B cell (primary cell): ENCODE measurements around the gene E2F3. TPM values are rescaled to one million over a fixed set of nuclear protein-coding genes. Genes with fewer than 3 reads are reported as not detected.

ENCODE experiments used
- ATAC-seq: fragments of 200-7000 bp; cut with Tn5 transposase; one replicate; pipeline ENCODE4 v1.10.0; 2021; ENCODE audit warnings: low read depth, mild to moderate bottlenecking, moderate number of reproducible peaks, moderate library complexity
- CTCF ChIA-PET: fragments of 350-600 bp; sonication (Branson Sonifier 250); formaldehyde crosslinking; loops from one replicate; lab custom pipeline; 2021; ENCODE audit warnings: antibody characterized with exemption, inconsistent platforms; lab: Charles Lee
- POLR2A ChIA-PET: fragments of 350-600 bp; sonication (Branson Sonifier 250); formaldehyde crosslinking; loops from one replicate; lab custom pipeline; 2021; ENCODE audit warnings: antibody characterized with exemption; lab: Charles Lee
- DNase-seq: peaks from one replicate; pipeline ENCODE4 v3.0.0; 2013
- H2AFZ ChIP-seq: 2 replicates; pipeline ENCODE4 v1.6.1; 2012; ENCODE audit warnings: mild to moderate bottlenecking, low read depth, low read length; ENCODE audit not compliant: insufficient read depth, poor library complexity, severe bottlenecking
- H3K27ac ChIP-seq, 2 donors: 1 replicate in 1 of 2; 2 replicates in 1 of 2; pipeline ENCODE4 v1.5.1; 2012 to 2013; ENCODE audit warnings: low read length in 2 of 2, mild to moderate bottlenecking in 2 of 2, moderate library complexity in 1 of 2
- H3K27me3 ChIP-seq, 4 experiments: fragments of 200-600 bp in 1 of 4; sonication (generic) in 1 of 4; replicated peaks in 1 of 4; 1 replicate in 2 of 4; 2 replicates in 2 of 4; pipeline versions ENCODE4 v1.6.1 to v1.7.0; 2013 to 2016; ENCODE audit warnings: low read length in 3 of 4, mild to moderate bottlenecking in 2 of 4, mixed read lengths in 1 of 4, moderate library complexity in 1 of 4; ENCODE audit not compliant: insufficient read depth in 4 of 4, control insufficient read depth in 3 of 4; ENCODE audit errors: control extremely low read depth in 1 of 4
- H3K36me3 ChIP-seq, 2 experiments: replicated peaks in 1 of 2; 1 replicate in 1 of 2; 2 replicates in 1 of 2; pipeline versions ENCODE4 v1.6.1 to v1.7.1; 2013; ENCODE audit warnings: low read length in 1 of 2; ENCODE audit not compliant: insufficient read depth in 2 of 2, control insufficient read depth in 1 of 2; ENCODE audit errors: control extremely low read depth in 1 of 2, extremely low read depth in 1 of 2
- H3K4me1 ChIP-seq, 2 donors: fragments of 200-600 bp in 1 of 2; sonication (generic) in 1 of 2; 1 replicate in 1 of 2; 2 replicates in 1 of 2; pipeline versions ENCODE4 v1.5.1 to v1.6.1; 2013 to 2017; ENCODE audit warnings: low read length in 2 of 2; ENCODE audit not compliant: control insufficient read depth in 2 of 2, insufficient read depth in 2 of 2
- H3K4me2 ChIP-seq: replicated peaks from 2 replicates; pipeline ENCODE3; 2012; ENCODE audit warnings: mild to moderate bottlenecking, low read depth, low read length; ENCODE audit not compliant: poor library complexity, severe bottlenecking
- H3K4me3 ChIP-seq, 5 experiments: fragments of 200-600 bp in 1 of 5; sonication (generic) in 1 of 5; 1 replicate in 3 of 5; 2 replicates in 2 of 5; pipeline versions ENCODE4 v1.5.1 to v1.7.0; 2011 to 2016; ENCODE audit warnings: low read length in 4 of 5, mild to moderate bottlenecking in 4 of 5, low read depth in 2 of 5, control low read depth in 1 of 5, moderate library complexity in 1 of 5; ENCODE audit not compliant: insufficient read depth in 1 of 5; ENCODE audit errors: control extremely low read depth in 1 of 5, extremely low read depth in 1 of 5
- H3K79me2 ChIP-seq: fragments of 200-600 bp; sonication (generic); one replicate; pipeline ENCODE4 v1.6.0; 2016; ENCODE audit warnings: low read length; ENCODE audit not compliant: control insufficient read depth, insufficient read depth
- H3K9ac ChIP-seq: fragments of 200-600 bp; sonication (generic); 2 replicates; pipeline ENCODE4 v1.6.1; 2017; ENCODE audit warnings: mild to moderate bottlenecking, low read length, moderate library complexity
- H3K9me3 ChIP-seq, 3 donors: one replicate each; pipeline versions ENCODE4 v1.6.1 to v1.7.1; 2013; ENCODE audit warnings: low read length in 2 of 3; ENCODE audit not compliant: control insufficient read depth in 2 of 3, insufficient read depth in 1 of 3; ENCODE audit errors: control extremely low read depth in 1 of 3
- H4K20me1 ChIP-seq: 2 replicates; pipeline ENCODE4 v1.6.0; 2012; ENCODE audit warnings: mild to moderate bottlenecking, low read length; ENCODE audit not compliant: insufficient read depth, control insufficient read depth, poor library complexity, severe bottlenecking
- H3K27ac Mint-ChIP-seq: one replicate; pipeline ENCODE4 v1.8.0; 2021; ENCODE audit warnings: mixed read lengths
- H3K27me3 Mint-ChIP-seq: one replicate; pipeline ENCODE4 v1.8.0; 2021; ENCODE audit warnings: mixed read lengths
- H3K4me1 Mint-ChIP-seq: one replicate; pipeline ENCODE4 v1.8.0; 2021; ENCODE audit warnings: mixed read lengths
- H3K4me3 Mint-ChIP-seq: one replicate; pipeline ENCODE4 v1.8.0; 2021; ENCODE audit warnings: mixed read lengths
- H3K9me3 Mint-ChIP-seq: one replicate; pipeline ENCODE4 v1.8.0; 2022; ENCODE audit warnings: mixed read lengths; ENCODE audit not compliant: insufficient read depth
- EZH2 ChIP-seq: IDR thresholded peaks from 2 replicates; pipeline ENCODE4 v1.6.1; 2012; ENCODE audit warnings: borderline replicate concordance, low read depth, mild to moderate bottlenecking, moderate library complexity, low read length; ENCODE audit not compliant: insufficient read depth, poor library complexity, severe bottlenecking
- WGBS: methylation state at CpG from one replicate; pipeline ENCODE4 v1.1.5; 2013; ENCODE audit warnings: missing lambda C conversion rate; ENCODE audit not compliant: insufficient coverage; 5-methylcytosine and 5-hydroxymethylcytosine counted together
- intact Hi-C: fragments of 100-400 bp; cut with micrococcal nuclease; formaldehyde crosslinking; loops from one replicate; pipeline ENCODE4 v1.10.0; 2022
- polyA plus RNA-seq: library from polyadenylated mRNA; depleted of rRNA; stranded (reverse); fragments of >200 nt; gene quantifications from 2 replicates; pipeline ENCODE4 v1.2.3, GENCODE V29; 2012
- total RNA-seq, 2 donors: library from RNA; stranded (reverse); fragments of 120-200 nt in 1 of 2; gene quantifications; 1 replicate in 1 of 2; 2 replicates in 1 of 2; pipeline versions ENCODE4 v1.2.3 to v1.2.4, GENCODE V29; 2013 to 2022
- TF ChIP-seq, protein P1 (sequence below): fragments of 200-600 bp; IDR thresholded peaks from one replicate; pipeline ENCODE4 v1.8.0; 2022; ENCODE audit warnings: antibody characterized with exemption, mild to moderate bottlenecking

E2F3 gene
- total and polyA plus RNA-seq, 2 donors (not counting 1 experiment from before 2014, with no cell fraction given) = 2.2 to 8.3 TPM

- no peak overlapping the region for H3K4me3 ChIP-seq
- no peak overlapping the region for H3K27ac Mint-ChIP-seq
- ATAC-seq (no peak), DNase-seq (no peak)
- H3K4me3 Mint-ChIP-seq = no peak overlapping the region
- H3K27me3 ChIP-seq = no peaks in the 10 kb centered on the region
- intact Hi-C loops = no loop called here
- no peaks in the 10 kb centered on the region for H3K9me3 ChIP-seq
- POLR2A ChIA-PET = no interaction called here
- peaks cover 2% of the 10 kb centered on the region for H3K9me3 Mint-ChIP-seq
- CTCF ChIA-PET = no interaction called here
- 93% methylated on average over 2 of the region's 3 CpGs for WGBS
- H3K4me2 ChIP-seq = no peak overlapping the region
- TF ChIP-seq, protein P1, sequence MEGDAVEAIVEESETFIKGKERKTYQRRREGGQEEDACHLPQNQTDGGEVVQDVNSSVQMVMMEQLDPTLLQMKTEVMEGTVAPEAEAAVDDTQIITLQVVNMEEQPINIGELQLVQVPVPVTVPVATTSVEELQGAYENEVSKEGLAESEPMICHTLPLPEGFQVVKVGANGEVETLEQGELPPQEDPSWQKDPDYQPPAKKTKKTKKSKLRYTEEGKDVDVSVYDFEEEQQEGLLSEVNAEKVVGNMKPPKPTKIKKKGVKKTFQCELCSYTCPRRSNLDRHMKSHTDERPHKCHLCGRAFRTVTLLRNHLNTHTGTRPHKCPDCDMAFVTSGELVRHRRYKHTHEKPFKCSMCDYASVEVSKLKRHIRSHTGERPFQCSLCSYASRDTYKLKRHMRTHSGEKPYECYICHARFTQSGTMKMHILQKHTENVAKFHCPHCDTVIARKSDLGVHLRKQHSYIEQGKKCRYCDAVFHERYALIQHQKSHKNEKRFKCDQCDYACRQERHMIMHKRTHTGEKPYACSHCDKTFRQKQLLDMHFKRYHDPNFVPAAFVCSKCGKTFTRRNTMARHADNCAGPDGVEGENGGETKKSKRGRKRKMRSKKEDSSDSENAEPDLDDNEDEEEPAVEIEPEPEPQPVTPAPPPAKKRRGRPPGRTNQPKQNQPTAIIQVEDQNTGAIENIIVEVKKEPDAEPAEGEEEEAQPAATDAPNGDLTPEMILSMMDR = no peak
- no peak for TF ChIP-seq EZH2
- peaks cover 0 to 4% of the 10 kb centered on the region in 2 experiments for H3K36me3 ChIP-seq
- no peak overlapping the region for H2AFZ ChIP-seq
- no peaks in the 10 kb centered on the region for H4K20me1 ChIP-seq
- H3K27me3 Mint-ChIP-seq = no peaks in the 10 kb centered on the region
- H3K4me1 Mint-ChIP-seq = peaks cover 19% of the 10 kb centered on the region
- no peaks in the 10 kb centered on the region for H3K4me1 ChIP-seq
- H3K27ac ChIP-seq = no peak overlapping the region
- H3K79me2 ChIP-seq = peaks cover 73% of the 10 kb centered on the region
- no peak overlapping the region for H3K9ac ChIP-seq
These were observed 45.5 kb downstream of the E2F3 start for GRCh38 chr6:20447157-20447556.

GRCh38 chr6:20447581-20448132 lies 46.0 kb downstream of the E2F3 start:
- no peaks in the 10 kb centered on the region for H4K20me1 ChIP-seq
- H3K79me2 ChIP-seq = peaks cover 68% of the 10 kb centered on the region
- Mint-ChIP-seq H3K9me3 (peaks cover 2% of the 10 kb centered on the region), H3K27ac (no peak overlapping the region), H3K27me3 (no peaks in the 10 kb centered on the region), H3K4me1 (peaks cover 19% of the 10 kb centered on the region), H3K4me3 (no peak overlapping the region)
- H3K27me3 ChIP-seq = no peaks in the 10 kb centered on the region
- H3K4me3 ChIP-seq = no peak overlapping the region
- no peaks in the 10 kb centered on the region for H3K4me1 ChIP-seq
- CTCF ChIA-PET = no interaction called here
- H3K9ac ChIP-seq = no peak overlapping the region
- intact Hi-C loops = no loop called here
- H3K27ac ChIP-seq = no peak overlapping the region
- H3K36me3 ChIP-seq = peaks cover 0 to 3% of the 10 kb centered on the region in 2 experiments
- ATAC-seq (no peak), DNase-seq (no peak)
- H3K4me2 ChIP-seq = no peak overlapping the region
- POLR2A ChIA-PET = no interaction called here
- no peak overlapping the region for H2AFZ ChIP-seq
- no CpG with 5 or more reads among the region's 4 CpGs for WGBS
- no peaks in the 10 kb centered on the region for H3K9me3 ChIP-seq
- TF ChIP-seq EZH2 = no peak
- TF ChIP-seq, protein P1 = no peak
